SK-N-SH treated with all-trans-retinoic acid at 6 μM for 48 hours (cell line): ENCODE measurements around the gene SALL1.

Source experiments
- ATAC-seq: fragments of 200-7000 bp; cut with Tn5 transposase; 3 replicates; pipeline ENCODE4 v1.9.1; 2020; ENCODE audit warnings: mild to moderate bottlenecking, moderate library complexity
- BACH2 ChIP-seq: fragments of 250-450 bp; sonication (Bioruptor Pico); IDR thresholded peaks from 2 replicates; pipeline ENCODE4 v1.9.0; 2021; ENCODE audit warnings: mild to moderate bottlenecking, borderline replicate concordance
- CSDC2 ChIP-seq: fragments of 250-450 bp; sonication (Bioruptor Pico); IDR thresholded peaks from 2 replicates; pipeline ENCODE4 v1.5.0; 2020; ENCODE audit warnings: mild to moderate bottlenecking, moderate library complexity
- ESRRG ChIP-seq: fragments of 250-450 bp; sonication (Bioruptor Pico); IDR thresholded peaks from 2 replicates; pipeline ENCODE4 v1.6.1; 2021; ENCODE audit warnings: mild to moderate bottlenecking
- GLIS3 ChIP-seq: fragments of 250-450 bp; sonication (Bioruptor Pico); IDR thresholded peaks from 2 replicates; pipeline ENCODE4 v1.5.0; 2020; ENCODE audit warnings: mild to moderate bottlenecking, moderate library complexity
- ISL1 ChIP-seq: fragments of 250-450 bp; sonication (Bioruptor Pico); IDR thresholded peaks from 2 replicates; pipeline ENCODE4 v2.1.2; 2022; ENCODE audit warnings: mild to moderate bottlenecking, moderate library complexity
- OSR1 ChIP-seq: fragments of 250-450 bp; sonication (Bioruptor Pico); IDR thresholded peaks from 2 replicates; pipeline ENCODE4 v1.8.0; 2022; ENCODE audit warnings: moderate library complexity, mild to moderate bottlenecking, inconsistent platforms
- RARB ChIP-seq: fragments of 250-450 bp; sonication (Bioruptor Pico); IDR thresholded peaks from 2 replicates; pipeline ENCODE4 v1.8.0; 2021; ENCODE audit warnings: mild to moderate bottlenecking, moderate library complexity
- SNAI2 ChIP-seq: fragments of 250-450 bp; sonication (Bioruptor Pico); IDR thresholded peaks from 2 replicates; pipeline ENCODE4 v1.5.0; 2020; ENCODE audit warnings: mild to moderate bottlenecking, moderate library complexity
- ZC3H10 ChIP-seq: fragments of 250-450 bp; sonication (Bioruptor Pico); IDR thresholded peaks from 2 replicates; pipeline ENCODE4 v1.5.1; 2021; ENCODE audit warnings: mild to moderate bottlenecking, moderate library complexity
- ZFP3 ChIP-seq: fragments of 250-450 bp; sonication (Bioruptor Pico); IDR thresholded peaks from 2 replicates; pipeline ENCODE4 v1.5.0; 2020; ENCODE audit warnings: mild to moderate bottlenecking, moderate library complexity
- ZFP30 ChIP-seq: fragments of 450-650 bp; formaldehyde crosslinking; IDR thresholded peaks from 2 replicates; pipeline ENCODE4 v1.5.0; 2022; ENCODE audit warnings: mild to moderate bottlenecking, moderate library complexity
- ZNF565 ChIP-seq: fragments of 450-650 bp; formaldehyde crosslinking; conservative IDR thresholded peaks from 2 replicates; pipeline ENCODE4 v1.5.0; 2020; ENCODE audit warnings: low read depth, mild to moderate bottlenecking, moderate library complexity
- ZNF70 ChIP-seq: fragments of 450-650 bp; formaldehyde crosslinking; IDR thresholded peaks from 2 replicates; pipeline ENCODE4 v1.5.0; 2020; ENCODE audit warnings: mild to moderate bottlenecking, moderate library complexity
- ZNF8 ChIP-seq: fragments of 450-650 bp; formaldehyde crosslinking; IDR thresholded peaks from 2 replicates; pipeline ENCODE4 v1.5.0; 2020; ENCODE audit warnings: mild to moderate bottlenecking, moderate library complexity
- TF ChIP-seq, protein P1 (sequence below): fragments of 250-450 bp; sonication (Bioruptor Pico); IDR thresholded peaks from 2 replicates; pipeline ENCODE4 v1.5.1; 2021; ENCODE audit warnings: mild to moderate bottlenecking, moderate library complexity
- TF ChIP-seq, protein P2 (sequence below): fragments of 250-450 bp; sonication (Bioruptor Pico); IDR thresholded peaks from 2 replicates; pipeline ENCODE4 v1.5.0; 2020; ENCODE audit warnings: mild to moderate bottlenecking, moderate library complexity
- TF ChIP-seq, protein P3 (sequence below): fragments of 250-450 bp; sonication (Bioruptor Pico); IDR thresholded peaks from 2 replicates; pipeline ENCODE4 v1.5.1; 2020; ENCODE audit warnings: low read depth, mild to moderate bottlenecking, moderate library complexity
- TF ChIP-seq, protein P4 (sequence below): fragments of 250-450 bp; sonication (Bioruptor Pico); IDR thresholded peaks from 2 replicates; pipeline ENCODE4 v1.8.0; 2020; ENCODE audit warnings: mild to moderate bottlenecking, moderate library complexity, borderline replicate concordance

Gene SALL1

DNA sequence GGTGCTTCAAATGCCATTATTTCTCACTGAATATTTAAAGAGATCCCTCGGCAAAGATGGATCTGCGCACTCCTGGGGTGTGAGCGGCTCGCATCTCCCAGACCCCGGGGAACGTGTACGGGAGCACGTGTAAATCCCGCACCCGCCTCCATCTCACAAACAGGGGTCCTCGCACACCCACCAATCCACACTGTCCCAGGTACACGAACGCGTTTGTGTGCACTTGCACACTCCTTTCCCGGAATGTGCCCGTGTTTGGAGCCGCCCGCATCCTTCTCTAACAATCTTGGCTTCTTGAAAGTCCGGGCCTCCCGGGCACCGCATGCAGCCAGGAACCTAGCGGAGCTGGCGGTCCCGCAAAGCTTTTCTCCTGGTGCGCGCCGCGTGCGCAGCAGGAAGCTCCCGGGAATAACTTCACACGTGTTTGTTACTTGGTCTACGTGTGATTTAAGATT lies 2.5 kb upstream of the SALL1 start:
- no peak for TF ChIP-seq CSDC2 (CRISPR knock-in tag)
- no peak for TF ChIP-seq ZC3H10
- TF ChIP-seq, protein P1, sequence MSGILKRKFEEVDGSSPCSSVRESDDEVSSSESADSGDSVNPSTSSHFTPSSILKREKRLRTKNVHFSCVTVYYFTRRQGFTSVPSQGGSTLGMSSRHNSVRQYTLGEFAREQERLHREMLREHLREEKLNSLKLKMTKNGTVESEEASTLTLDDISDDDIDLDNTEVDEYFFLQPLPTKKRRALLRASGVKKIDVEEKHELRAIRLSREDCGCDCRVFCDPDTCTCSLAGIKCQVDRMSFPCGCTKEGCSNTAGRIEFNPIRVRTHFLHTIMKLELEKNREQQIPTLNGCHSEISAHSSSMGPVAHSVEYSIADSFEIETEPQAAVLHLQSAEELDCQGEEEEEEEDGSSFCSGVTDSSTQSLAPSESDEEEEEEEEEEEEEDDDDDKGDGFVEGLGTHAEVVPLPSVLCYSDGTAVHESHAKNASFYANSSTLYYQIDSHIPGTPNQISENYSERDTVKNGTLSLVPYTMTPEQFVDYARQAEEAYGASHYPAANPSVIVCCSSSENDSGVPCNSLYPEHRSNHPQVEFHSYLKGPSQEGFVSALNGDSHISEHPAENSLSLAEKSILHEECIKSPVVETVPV (CRISPR knock-in tag) = no peak
- no peak for TF ChIP-seq SNAI2
- no peak for TF ChIP-seq ZNF8 (CRISPR knock-in tag)
- no peak for TF ChIP-seq ESRRG (CRISPR knock-in tag)
- TF ChIP-seq GLIS3 = no peak
- TF ChIP-seq ZNF565 (CRISPR knock-in tag) = no peak
- no peak for TF ChIP-seq ZNF70
- TF ChIP-seq, protein P2, sequence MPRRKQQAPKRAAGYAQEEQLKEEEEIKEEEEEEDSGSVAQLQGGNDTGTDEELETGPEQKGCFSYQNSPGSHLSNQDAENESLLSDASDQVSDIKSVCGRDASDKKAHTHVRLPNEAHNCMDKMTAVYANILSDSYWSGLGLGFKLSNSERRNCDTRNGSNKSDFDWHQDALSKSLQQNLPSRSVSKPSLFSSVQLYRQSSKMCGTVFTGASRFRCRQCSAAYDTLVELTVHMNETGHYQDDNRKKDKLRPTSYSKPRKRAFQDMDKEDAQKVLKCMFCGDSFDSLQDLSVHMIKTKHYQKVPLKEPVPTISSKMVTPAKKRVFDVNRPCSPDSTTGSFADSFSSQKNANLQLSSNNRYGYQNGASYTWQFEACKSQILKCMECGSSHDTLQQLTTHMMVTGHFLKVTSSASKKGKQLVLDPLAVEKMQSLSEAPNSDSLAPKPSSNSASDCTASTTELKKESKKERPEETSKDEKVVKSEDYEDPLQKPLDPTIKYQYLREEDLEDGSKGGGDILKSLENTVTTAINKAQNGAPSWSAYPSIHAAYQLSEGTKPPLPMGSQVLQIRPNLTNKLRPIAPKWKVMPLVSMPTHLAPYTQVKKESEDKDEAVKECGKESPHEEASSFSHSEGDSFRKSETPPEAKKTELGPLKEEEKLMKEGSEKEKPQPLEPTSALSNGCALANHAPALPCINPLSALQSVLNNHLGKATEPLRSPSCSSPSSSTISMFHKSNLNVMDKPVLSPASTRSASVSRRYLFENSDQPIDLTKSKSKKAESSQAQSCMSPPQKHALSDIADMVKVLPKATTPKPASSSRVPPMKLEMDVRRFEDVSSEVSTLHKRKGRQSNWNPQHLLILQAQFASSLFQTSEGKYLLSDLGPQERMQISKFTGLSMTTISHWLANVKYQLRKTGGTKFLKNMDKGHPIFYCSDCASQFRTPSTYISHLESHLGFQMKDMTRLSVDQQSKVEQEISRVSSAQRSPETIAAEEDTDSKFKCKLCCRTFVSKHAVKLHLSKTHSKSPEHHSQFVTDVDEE (CRISPR knock-in tag) = no peak
- TF ChIP-seq, protein P3, sequence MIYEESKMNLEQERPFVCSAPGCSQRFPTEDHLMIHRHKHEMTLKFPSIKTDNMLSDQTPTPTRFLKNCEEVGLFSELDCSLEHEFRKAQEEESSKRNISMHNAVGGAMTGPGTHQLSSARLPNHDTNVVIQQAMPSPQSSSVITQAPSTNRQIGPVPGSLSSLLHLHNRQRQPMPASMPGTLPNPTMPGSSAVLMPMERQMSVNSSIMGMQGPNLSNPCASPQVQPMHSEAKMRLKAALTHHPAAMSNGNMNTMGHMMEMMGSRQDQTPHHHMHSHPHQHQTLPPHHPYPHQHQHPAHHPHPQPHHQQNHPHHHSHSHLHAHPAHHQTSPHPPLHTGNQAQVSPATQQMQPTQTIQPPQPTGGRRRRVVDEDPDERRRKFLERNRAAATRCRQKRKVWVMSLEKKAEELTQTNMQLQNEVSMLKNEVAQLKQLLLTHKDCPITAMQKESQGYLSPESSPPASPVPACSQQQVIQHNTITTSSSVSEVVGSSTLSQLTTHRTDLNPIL (CRISPR knock-in tag) = no peak
- ATAC-seq = no peak

DNA sequence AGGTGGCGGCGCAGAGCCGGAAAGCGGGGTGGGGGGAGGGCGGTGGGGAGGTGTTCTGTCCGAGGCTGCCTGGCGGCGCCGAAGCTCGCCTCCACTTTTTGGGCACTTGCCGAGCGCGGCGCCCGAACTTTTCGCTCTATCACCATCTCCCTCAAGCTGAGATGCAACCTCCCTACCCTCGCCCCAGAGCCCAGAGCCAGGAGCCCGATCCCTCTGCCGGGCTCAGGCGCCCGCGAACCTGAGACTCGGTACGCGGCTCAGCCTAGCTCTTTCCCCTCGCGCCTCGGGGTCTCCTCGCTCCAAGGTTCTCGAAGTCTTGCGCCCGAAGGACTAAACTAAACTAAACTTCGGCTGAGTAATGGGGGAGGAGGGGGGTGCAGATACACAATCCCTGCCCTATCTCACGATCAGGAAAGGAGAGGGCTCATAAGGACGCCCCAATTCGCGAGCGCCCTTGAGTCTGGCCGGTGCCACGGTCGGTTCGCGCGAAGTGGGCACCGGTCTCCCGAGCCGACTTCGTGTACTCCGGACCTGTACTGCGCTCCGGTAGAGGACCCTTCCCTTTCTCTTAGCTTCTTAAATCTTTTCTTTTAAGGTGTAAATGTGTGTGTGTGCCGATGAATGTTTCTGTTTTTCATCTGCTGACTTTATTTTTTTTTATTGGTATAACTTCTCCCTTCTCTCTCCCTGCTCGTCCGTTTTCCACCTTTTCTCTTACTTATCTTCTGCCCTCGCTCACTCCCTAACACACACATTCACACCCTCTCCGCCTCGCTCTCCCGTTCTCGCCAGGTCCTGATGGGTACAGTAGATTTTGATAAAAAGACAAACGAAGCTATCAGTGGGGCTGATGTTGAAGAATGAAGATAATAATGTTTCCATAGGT lies 1.9 kb upstream of the SALL1 start:
- TF ChIP-seq, protein P4, sequence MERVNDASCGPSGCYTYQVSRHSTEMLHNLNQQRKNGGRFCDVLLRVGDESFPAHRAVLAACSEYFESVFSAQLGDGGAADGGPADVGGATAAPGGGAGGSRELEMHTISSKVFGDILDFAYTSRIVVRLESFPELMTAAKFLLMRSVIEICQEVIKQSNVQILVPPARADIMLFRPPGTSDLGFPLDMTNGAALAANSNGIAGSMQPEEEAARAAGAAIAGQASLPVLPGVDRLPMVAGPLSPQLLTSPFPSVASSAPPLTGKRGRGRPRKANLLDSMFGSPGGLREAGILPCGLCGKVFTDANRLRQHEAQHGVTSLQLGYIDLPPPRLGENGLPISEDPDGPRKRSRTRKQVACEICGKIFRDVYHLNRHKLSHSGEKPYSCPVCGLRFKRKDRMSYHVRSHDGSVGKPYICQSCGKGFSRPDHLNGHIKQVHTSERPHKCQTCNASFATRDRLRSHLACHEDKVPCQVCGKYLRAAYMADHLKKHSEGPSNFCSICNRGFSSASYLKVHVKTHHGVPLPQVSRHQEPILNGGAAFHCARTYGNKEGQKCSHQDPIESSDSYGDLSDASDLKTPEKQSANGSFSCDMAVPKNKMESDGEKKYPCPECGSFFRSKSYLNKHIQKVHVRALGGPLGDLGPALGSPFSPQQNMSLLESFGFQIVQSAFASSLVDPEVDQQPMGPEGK (CRISPR knock-in tag) = no peak
- TF ChIP-seq GLIS3 (no peak), ISL1 (CRISPR knock-in tag) (no peak), RARB (CRISPR knock-in tag) (no peak), SNAI2 (no peak), ZC3H10 (no peak), ZFP3 (CRISPR knock-in tag) (no peak), ZFP30 (CRISPR knock-in tag) (no peak), BACH2 (no peak), ZNF8 (CRISPR knock-in tag) (no peak), OSR1 (no peak)
- TF ChIP-seq, protein P2 (CRISPR knock-in tag) = no peak
- TF ChIP-seq, protein P3 (CRISPR knock-in tag) = no peak
- 0 out of 3 replicates have a peak, but pooled peaks have one; percentile 31 for ATAC-seq
